ENCODE measurements around the gene SPAG17. TPM values are rescaled to one million over a fixed set of nuclear protein-coding genes. Genes with fewer than 3 reads are reported as not detected.

SPAG17 gene
- total RNA-seq, 6 experiments from 2014 or later: not detected

DNA sequence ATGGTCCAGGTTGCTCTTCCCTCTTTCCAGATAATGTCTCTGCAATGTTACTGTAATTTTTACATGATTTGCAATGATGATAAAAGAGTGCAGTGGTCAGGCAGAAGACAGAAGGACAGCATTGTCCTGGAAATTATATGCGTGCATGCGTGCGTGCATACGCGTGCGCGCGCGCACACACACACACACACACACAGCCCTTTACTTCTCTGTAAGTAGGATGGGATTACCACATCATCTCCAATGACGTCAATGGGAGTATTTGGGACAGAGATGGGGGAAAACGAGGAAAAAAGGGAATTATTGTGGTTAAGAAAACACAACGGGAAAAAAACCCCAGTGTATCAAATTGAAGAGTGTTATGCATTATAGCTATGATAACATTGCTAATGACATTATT is 99.7 kb downstream of the SPAG17 start:
- no peak for DNase-seq
- H3K4me3 Mint-ChIP-seq: no peak overlapping the region
- H3K4me1 Mint-ChIP-seq (ENCODE audit: low read depth): no peaks in the 10 kb centered on the region
- H3K9me3 Mint-ChIP-seq: no peaks in the 10 kb centered on the region
- H3K27me3 Mint-ChIP-seq (ENCODE audit: insufficient read depth): peaks cover 13% of the 10 kb centered on the region
- TF ChIP-seq, protein P1, sequence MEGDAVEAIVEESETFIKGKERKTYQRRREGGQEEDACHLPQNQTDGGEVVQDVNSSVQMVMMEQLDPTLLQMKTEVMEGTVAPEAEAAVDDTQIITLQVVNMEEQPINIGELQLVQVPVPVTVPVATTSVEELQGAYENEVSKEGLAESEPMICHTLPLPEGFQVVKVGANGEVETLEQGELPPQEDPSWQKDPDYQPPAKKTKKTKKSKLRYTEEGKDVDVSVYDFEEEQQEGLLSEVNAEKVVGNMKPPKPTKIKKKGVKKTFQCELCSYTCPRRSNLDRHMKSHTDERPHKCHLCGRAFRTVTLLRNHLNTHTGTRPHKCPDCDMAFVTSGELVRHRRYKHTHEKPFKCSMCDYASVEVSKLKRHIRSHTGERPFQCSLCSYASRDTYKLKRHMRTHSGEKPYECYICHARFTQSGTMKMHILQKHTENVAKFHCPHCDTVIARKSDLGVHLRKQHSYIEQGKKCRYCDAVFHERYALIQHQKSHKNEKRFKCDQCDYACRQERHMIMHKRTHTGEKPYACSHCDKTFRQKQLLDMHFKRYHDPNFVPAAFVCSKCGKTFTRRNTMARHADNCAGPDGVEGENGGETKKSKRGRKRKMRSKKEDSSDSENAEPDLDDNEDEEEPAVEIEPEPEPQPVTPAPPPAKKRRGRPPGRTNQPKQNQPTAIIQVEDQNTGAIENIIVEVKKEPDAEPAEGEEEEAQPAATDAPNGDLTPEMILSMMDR (IDR thresholded peaks at IDR 0.05): no peak
- H3K36me3 Mint-ChIP-seq (ENCODE audit: low read depth): no peaks in the 10 kb centered on the region
- no peak overlapping the region for H3K27ac Mint-ChIP-seq

DNA sequence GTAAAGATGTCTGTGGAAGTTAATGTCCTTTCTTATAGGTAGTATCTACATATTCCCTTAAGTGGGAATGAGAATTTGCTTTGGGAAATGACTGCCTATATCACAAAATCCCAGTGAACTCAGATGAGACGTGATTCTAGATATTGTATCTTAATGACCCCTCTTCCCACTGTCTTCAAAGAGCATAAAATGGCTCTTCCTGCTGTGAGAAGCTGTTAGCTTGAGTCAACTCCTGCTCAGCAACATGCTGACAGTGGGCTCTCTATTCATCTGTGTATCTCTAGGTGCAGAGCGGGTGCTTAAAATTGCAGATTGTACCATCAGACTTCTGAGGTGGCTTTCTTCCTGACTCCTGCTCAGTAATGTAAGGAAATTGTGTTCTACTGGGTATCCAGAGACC is 100.6 kb downstream of the SPAG17 start:
- H3K4me1 Mint-ChIP-seq (ENCODE audit: low read depth): no peaks in the 10 kb centered on the region
- DNase-seq: no peak
- TF ChIP-seq, protein P1 (IDR thresholded peaks at IDR 0.05): no peak
- no peaks in the 10 kb centered on the region for H3K9me3 Mint-ChIP-seq
- peaks cover 13% of the 10 kb centered on the region for H3K27me3 Mint-ChIP-seq (ENCODE audit: insufficient read depth)
- no peaks in the 10 kb centered on the region for H3K36me3 Mint-ChIP-seq (ENCODE audit: low read depth)
- no peak overlapping the region for H3K4me3 Mint-ChIP-seq
- no peak overlapping the region for H3K27ac Mint-ChIP-seq

DNA sequence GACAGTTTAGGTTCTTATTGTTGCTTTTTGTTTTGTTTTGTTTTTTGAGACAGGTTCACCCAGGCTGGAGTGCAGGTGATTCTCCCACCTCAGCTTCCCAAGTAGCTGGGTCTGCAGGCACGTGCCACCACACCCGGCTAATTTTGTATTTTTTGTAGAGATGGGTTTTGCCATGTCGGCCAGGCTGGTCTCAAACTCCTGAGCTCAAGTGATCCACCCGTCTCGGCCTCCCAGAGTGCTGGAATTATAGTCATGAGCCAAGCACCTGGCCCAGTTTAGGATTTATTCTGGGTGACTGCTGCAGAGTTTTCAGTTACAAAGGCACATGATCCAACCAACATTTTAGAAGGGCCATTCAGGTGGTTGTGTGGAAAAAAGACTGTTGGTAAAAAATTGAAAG is 102.0 kb downstream of the SPAG17 start:
- no peaks in the 10 kb centered on the region for H3K36me3 Mint-ChIP-seq (ENCODE audit: low read depth)
- peaks cover 11% of the 10 kb centered on the region for H3K27me3 Mint-ChIP-seq (ENCODE audit: insufficient read depth)
- H3K9me3 Mint-ChIP-seq: no peaks in the 10 kb centered on the region
- no peak overlapping the region for H3K27ac Mint-ChIP-seq
- no peak for DNase-seq
- H3K4me1 Mint-ChIP-seq (ENCODE audit: low read depth): peaks cover 1% of the 10 kb centered on the region
- TF ChIP-seq, protein P1 (IDR thresholded peaks at IDR 0.05): no peak
- no peak overlapping the region for H3K4me3 Mint-ChIP-seq

DNA sequence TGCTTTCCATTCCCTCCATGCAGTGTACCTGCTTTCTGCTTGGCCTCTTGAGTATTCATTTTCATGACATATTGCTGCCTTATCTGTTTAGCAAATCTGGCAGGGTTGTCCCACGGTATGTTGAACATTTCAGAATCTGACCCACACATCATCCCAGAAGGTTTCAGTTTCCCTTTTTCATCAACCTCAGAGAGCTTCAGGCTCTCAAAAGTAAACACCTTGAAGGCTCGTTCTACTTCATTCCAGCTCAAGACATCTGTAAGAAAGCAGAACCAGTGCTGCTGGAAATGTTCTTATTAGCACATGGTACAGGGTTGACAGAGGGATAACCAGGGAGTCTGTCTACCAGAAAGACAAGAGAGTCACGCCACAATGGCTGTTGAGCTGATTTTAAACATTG is 103.6 kb downstream of the SPAG17 start:
- H3K27ac Mint-ChIP-seq: no peak overlapping the region
- H3K4me1 Mint-ChIP-seq (ENCODE audit: low read depth): peaks cover 10% of the 10 kb centered on the region
- no peak for DNase-seq
- H3K27me3 Mint-ChIP-seq (ENCODE audit: insufficient read depth): peaks cover 7% of the 10 kb centered on the region
- no peaks in the 10 kb centered on the region for H3K36me3 Mint-ChIP-seq (ENCODE audit: low read depth)
- peak overlapping the region; percentile 33; the same call in 1 of the 2 replicates for H3K4me3 Mint-ChIP-seq
- H3K9me3 Mint-ChIP-seq: no peaks in the 10 kb centered on the region
- TF ChIP-seq, protein P1 (IDR thresholded peaks at IDR 0.05): no peak

DNA sequence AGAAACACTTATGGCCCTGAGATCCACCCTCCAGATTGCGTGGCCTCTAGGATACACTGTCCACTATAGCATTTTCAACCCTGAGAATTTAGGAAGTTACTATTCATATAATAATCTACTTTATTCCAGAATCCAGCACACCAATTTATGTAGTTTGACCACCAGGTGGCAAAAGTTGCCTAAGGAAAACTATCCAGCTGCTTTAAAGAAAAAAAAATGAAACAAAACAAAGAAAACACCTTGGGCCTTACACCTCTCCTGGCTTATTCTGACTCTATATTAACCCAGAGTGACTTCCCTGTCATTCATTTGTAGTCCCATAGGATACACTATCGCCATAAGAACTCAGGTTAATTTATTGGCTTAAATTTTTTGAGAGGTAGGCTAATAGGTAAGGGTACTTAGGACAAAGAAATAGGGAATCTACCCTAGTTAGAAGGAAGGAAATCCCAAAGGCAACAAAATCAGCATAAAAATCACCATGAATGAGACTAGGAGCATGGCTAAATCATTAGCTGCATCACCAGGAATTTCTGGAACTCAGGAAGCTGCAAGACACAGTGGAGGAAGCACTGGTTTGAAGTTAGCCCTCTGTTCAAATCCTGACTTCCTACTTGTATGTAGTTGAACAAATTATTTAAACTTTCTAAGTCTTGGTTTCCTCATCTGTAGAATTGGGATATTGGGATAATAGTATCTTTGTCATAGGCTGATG is 107.5 kb downstream of the SPAG17 start:
- peaks cover 3% of the 10 kb centered on the region for H3K27me3 Mint-ChIP-seq (ENCODE audit: insufficient read depth)
- no peaks in the 10 kb centered on the region for H3K9me3 Mint-ChIP-seq
- no peaks in the 10 kb centered on the region for H3K36me3 Mint-ChIP-seq (ENCODE audit: low read depth)
- DNase-seq: peak; percentile 23
- H3K4me3 Mint-ChIP-seq: no peak overlapping the region
- no peak overlapping the region for H3K27ac Mint-ChIP-seq
- peaks cover 10% of the 10 kb centered on the region for H3K4me1 Mint-ChIP-seq (ENCODE audit: low read depth)
- TF ChIP-seq, protein P1 (IDR thresholded peaks at IDR 0.05): peak; percentile 89
